ENCODE measurements around the gene PAXIP1.

The PAXIP1 gene

DNA sequence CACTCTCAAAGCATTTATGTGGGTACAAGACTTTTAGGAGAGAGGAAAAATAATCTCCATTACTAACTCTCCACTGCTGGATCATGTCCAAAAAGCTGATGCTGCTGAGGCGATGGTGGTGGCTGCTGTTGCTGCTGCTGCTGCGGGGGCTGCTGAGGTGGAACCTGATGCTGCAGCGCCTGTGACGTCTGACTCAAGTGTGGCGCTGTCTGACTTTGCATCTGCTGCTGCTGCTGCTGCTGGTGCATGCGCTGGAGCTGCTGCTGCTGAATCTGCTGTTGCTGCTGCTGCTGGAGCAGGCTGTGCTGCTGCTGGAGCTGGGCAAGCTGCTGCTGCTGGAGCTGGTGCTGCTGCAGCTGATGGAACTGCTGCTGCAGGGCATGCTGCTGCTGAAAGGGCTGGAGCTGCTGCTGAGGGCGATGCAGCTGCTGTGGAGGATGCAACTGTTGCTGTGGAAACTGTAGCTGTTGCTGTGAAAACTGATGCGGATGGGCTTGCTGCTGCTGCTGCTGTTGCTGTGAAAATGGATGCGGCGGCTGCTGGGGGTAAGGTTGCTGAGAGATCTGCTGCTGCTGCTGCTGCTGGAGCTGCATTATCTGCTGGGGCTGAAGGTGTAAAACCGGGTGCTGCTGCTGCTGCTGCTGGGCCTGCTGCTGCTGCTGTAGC lies 34.5 kb downstream of the PAXIP1 start:
- TF ChIP-seq, protein P1, sequence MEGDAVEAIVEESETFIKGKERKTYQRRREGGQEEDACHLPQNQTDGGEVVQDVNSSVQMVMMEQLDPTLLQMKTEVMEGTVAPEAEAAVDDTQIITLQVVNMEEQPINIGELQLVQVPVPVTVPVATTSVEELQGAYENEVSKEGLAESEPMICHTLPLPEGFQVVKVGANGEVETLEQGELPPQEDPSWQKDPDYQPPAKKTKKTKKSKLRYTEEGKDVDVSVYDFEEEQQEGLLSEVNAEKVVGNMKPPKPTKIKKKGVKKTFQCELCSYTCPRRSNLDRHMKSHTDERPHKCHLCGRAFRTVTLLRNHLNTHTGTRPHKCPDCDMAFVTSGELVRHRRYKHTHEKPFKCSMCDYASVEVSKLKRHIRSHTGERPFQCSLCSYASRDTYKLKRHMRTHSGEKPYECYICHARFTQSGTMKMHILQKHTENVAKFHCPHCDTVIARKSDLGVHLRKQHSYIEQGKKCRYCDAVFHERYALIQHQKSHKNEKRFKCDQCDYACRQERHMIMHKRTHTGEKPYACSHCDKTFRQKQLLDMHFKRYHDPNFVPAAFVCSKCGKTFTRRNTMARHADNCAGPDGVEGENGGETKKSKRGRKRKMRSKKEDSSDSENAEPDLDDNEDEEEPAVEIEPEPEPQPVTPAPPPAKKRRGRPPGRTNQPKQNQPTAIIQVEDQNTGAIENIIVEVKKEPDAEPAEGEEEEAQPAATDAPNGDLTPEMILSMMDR (IDR thresholded peaks at IDR 0.05; ENCODE audit: insufficient read depth, low read depth, low read length, missing control alignments), result no peak
- DNase-seq (ENCODE audit: low read depth), result no peak
- H3K4me3 ChIP-seq (ENCODE audit: low read depth, low read length), result no peak overlapping the region

DNA sequence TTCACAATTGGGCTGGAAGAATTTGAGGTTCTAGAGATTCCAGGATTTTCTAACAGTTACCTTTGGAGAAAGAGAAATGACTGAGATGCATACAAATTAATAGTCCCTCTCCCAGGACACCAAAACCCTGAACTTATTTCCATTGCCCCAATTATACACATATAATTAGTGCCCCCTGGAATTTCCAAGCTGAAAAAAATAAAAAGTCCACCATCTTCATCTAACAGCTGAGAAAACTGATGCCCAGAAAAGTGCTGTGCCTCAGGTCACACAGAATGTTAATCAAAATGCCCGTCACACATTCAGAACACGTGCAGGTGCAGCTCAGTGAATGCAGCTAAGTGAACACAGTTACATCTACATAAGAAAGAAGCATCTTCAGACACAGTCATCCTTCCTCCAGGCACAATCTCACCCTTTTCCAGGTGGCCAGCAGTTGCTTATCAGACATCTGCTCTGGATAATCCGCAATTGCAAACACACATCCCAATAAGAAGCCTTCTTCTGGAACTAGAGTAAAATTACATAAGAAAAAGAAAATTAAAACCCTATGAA lies 35.4 kb downstream of the PAXIP1 start:
- TF ChIP-seq, protein P1 (IDR thresholded peaks at IDR 0.05; ENCODE audit: insufficient read depth, low read depth, low read length, missing control alignments), result no peak
- DNase-seq (ENCODE audit: low read depth), result no peak
- no peak overlapping the region for H3K4me3 ChIP-seq (ENCODE audit: low read depth, low read length)

DNA sequence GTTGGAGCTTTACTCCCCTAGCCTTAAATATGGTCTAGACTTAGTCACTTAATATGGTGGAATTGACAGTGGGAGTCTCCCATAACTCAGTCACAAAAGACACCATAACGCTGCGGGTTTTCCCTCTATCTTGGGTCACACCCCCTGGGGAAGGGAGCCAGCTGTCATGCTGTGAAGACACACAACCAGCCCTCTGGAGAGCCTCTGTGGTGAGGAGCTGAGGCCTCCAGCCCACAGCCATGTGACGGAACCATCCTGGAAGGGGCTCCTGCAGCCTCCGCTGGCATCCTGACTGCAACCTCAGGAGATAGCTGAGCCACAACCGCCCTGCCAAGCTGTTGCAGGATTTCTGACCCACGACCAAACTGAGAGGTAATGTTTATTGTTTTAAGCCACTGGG lies 37.9 kb downstream of the PAXIP1 start:
- no peak overlapping the region for H3K4me3 ChIP-seq (ENCODE audit: low read depth, low read length)
- no peak for DNase-seq (ENCODE audit: low read depth)
- TF ChIP-seq, protein P1 (IDR thresholded peaks at IDR 0.05; ENCODE audit: insufficient read depth, low read depth, low read length, missing control alignments), result no peak

DNA sequence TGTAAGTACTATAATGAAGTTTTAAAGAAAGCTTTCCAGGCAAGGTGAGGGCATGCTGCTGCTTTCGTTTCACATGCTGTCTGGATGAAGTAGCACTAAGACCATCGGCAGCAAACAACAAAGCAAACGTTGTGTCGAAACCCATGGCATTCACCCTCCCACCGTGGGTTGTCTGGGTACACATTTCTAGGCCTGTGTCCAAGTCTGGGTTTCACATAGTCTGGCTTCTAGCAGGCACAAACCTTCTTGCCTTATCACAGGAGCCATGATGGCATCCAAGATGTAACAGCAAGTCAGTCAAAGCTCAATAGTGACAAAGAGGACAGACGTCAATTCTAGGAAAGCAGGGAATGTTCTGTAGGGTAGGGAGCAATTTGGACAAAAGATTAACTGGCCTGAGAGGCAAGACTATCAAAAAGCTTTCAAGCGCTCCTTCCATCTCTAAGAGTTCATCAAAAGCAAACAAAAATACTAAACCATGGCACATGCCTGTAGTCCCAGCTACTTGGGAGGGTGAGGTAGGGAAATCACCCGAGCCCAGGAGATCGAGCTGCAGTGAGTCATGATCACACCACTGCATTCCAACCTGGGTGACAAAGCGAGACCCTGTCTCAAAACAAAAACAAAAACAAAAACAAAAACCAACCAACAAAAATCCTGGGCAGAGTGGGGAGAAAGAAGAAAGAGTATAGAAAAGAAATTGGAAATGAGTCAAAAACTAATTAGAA lies 42.7 kb downstream of the PAXIP1 start:
- no peak for DNase-seq (ENCODE audit: low read depth)
- H3K4me3 ChIP-seq (ENCODE audit: low read depth, low read length), result no peak overlapping the region
- TF ChIP-seq, protein P1 (IDR thresholded peaks at IDR 0.05; ENCODE audit: insufficient read depth, low read depth, low read length, missing control alignments), result no peak

DNA sequence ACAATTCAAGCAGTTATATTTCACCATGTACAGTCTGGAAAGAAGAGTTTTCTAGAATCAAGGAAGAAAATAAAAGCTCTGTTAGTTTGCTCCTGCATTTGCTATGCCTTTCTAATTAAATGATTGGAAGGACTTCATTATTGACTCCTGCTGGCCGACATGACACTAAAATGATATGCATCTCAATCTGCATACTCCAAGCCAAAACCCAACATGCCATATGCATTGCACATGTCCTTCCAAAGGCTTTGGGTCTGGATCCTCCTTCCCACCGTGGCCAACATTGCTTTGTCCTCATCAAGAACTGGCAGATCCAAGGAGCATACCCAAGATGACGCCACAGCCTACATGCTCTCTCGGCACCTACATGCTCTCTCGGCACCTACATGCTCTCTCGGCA lies 46.5 kb downstream of the PAXIP1 start:
- TF ChIP-seq, protein P1 (IDR thresholded peaks at IDR 0.05; ENCODE audit: insufficient read depth, low read depth, low read length, missing control alignments), result no peak
- no peak for DNase-seq (ENCODE audit: low read depth)
- no peak overlapping the region for H3K4me3 ChIP-seq (ENCODE audit: low read depth, low read length)

DNA sequence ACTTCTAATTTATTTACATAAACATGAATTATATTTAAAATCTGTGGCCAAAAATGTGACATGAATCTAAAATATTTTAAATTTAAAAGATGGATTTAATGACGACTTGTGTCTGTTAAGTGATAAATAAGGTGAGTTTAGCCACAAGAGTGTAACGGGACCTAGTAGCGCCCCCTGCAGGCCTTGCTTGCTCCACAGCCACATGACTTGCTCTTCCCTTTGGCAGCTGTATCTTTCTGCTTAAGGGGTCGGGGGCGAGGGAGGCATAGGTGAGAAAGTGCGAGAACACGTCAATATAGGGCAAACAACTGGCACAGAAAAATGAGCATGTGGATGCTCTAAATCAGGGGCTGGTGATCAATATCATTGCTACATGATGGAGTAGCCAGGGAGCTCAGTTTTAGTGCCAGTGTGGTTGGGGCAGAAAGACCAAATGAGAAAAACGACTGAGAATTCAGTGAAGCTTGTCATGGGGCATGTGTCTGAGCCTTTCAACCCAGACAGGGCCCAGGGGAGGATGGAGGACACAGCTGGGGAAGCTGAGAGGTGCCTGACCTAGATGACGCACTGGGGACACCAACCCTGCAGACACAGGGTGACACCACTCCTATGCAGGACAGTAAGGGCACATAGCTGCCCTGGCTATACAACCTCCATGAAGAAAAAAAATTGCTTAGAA lies 49.8 kb downstream of the PAXIP1 start:
- TF ChIP-seq, protein P1 (IDR thresholded peaks at IDR 0.05; ENCODE audit: insufficient read depth, low read depth, low read length, missing control alignments), result peak; percentile 67
- H3K4me3 ChIP-seq (ENCODE audit: low read depth, low read length), result no peak overlapping the region
- peak; percentile 73 for DNase-seq (ENCODE audit: low read depth)
